ENCODE results near the gene ZNF792. TPM values are rescaled to one million over a fixed set of nuclear protein-coding genes. Genes with fewer than 3 reads are reported as not detected.

The ZNF792 gene
- total and polyA plus RNA-seq, 2 of the 8 experiments (the other 6 are each of a cell fraction or from before 2014, with no cell fraction given): 2.5 to 7.2 TPM

DNA sequence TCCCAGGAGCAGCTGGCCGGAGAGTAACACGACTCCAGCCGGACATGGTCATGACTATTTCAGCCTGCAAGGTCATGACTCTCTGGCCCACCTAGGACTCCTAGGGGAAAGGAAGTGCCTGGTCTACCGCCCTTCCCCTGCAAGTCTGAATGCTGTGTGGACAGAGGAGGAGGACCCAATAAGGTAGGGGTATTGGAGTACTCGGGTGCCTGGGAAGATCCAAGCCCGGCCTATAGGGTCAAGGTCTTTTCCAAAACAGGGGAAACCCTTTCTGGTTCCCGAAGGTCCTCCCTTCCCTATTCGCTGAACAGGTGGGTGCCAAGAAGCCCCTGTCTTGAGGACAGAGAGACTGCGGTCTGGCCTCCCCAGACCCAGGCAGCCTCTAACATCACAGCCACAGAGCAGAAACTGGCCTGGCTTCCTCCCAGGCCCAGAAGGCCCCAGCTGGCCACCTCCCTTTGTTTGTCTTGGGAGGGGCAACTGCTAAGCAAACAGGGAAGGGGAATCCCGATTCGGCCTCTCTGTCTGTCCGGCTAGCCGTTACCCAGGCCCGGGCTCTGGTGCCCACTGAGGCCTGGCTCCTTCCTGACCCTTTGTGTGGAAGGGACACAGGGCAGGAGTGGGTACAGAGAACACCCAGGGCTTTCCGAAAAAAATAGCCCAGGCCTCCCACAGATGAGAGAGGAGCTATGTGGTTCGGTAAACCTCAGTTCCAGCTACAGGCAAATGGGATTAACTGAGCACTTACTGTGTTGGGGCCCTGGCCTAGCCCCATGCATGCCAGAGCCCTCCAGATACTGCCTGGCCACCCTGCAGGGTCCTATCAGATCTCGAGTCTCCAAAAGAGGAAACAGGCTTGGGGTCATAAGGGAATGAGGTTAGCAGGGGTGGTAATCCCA lies 30.9 kb upstream of the ZNF792 start:
- Histone ChIP-seq H3K4me1 (replicated peaks in 1 of 4; ENCODE audit: control insufficient read depth in 3 of 4, insufficient read depth in 4 of 4, low read length in 3 of 4) (peaks cover 0 to 10% (median 8%) of the 10 kb centered on the region in 4 experiments; a peak in 6 of 7 replicates), H3K56ac (replicated peaks; ENCODE audit: insufficient read length, low read depth, low read length) (no peak overlapping the region), H3K4me2 (ENCODE audit: insufficient read depth in 1 of 2, low read depth in 2 of 2, low read length in 2 of 2) (no peak overlapping the region), H2BK20ac (ENCODE audit: low read length) (no peak overlapping the region), H4K8ac (ENCODE audit: extremely low read depth, insufficient read depth, low read length) (no peak overlapping the region), H3K14ac (ENCODE audit: insufficient read length) (no peak overlapping the region), H3K23me2 (ENCODE audit: low read depth, low read length) (peaks cover 10% of the 10 kb centered on the region; the same call in 1 of the 2 replicates), H3K4ac (replicated peaks; ENCODE audit: insufficient read length, low read depth, low read length) (no peak overlapping the region), H3K18ac (ENCODE audit: extremely low read depth, low read length) (no peak overlapping the region; the same call in 1 of the 2 replicates), H3K9ac (replicated peaks in 1 of 4; ENCODE audit: extremely low read depth in 1 of 4, low read depth in 3 of 4, low read length in 3 of 4) (no peak overlapping the region), H3K27me3 (replicated peaks in 1 of 4; ENCODE audit: control insufficient read depth in 3 of 4, extremely low read depth in 1 of 4, insufficient read depth in 3 of 4, low read length in 3 of 4) (no peaks in the 10 kb centered on the region), H2BK5ac (ENCODE audit: low read depth, low read length) (no peak overlapping the region; the same call in 1 of the 2 replicates), H4K91ac (replicated peaks; ENCODE audit: insufficient read length, low read length) (no peak overlapping the region), H3K9me3 (ENCODE audit: insufficient read depth in 2 of 2, low read depth in 1 of 2, low read length in 1 of 2) (no peaks in the 10 kb centered on the region), H2BK12ac (ENCODE audit: low read depth, low read length) (peak overlapping the region; percentile 63; the same call in 1 of the 2 replicates), H2BK120ac (replicated peaks; ENCODE audit: low read depth, low read length) (no peak overlapping the region), H3K79me2 (ENCODE audit: control insufficient read depth in 1 of 2, insufficient read depth in 2 of 2, low read length in 2 of 2) (no peaks in the 10 kb centered on the region), H2AK5ac (ENCODE audit: low read depth, low read length) (no peak overlapping the region), H2AFZ (ENCODE audit: low read length) (no peak overlapping the region), H3K23ac (ENCODE audit: insufficient read length) (no peak overlapping the region), H3K36me3 (ENCODE audit: control insufficient read depth in 2 of 4, insufficient read depth in 4 of 4, low read length in 3 of 4) (no peaks in the 10 kb centered on the region), H4K20me1 (replicated peaks in 1 of 2; ENCODE audit: control insufficient read depth in 1 of 2, insufficient read depth in 2 of 2, low read length in 2 of 2) (no peaks in the 10 kb centered on the region), H3K4me3 (ENCODE audit: extremely low read depth in 1 of 4, insufficient read depth in 2 of 4, low read depth in 3 of 4, low read length in 4 of 4) (no peak overlapping the region), H4K5ac (ENCODE audit: insufficient read length, low read depth, low read length) (no peak overlapping the region), H3K27ac (ENCODE audit: low read depth, low read length) (no peak overlapping the region), H2BK15ac (ENCODE audit: low read length) (peak overlapping the region; percentile 88; the same call in 1 of the 2 replicates), H3K79me1 (ENCODE audit: low read depth, low read length) (no peaks in the 10 kb centered on the region)
- WGBS, 2 experiments (ENCODE audit: extremely low coverage in 1 of 2, insufficient coverage in 1 of 2, insufficient read length in 1 of 2, insufficient replicate concordance in 2 of 2, low coverage in 1 of 2, low lambda C conversion rate in 2 of 2, missing lambda C conversion rate in 1 of 2): 85% methylated on average over 17 of the region's 17 CpGs; no CpG with 5 or more reads in 1 of the 2 experiments
- FAIRE-seq (no peak), DNase-seq (ENCODE audit: low read depth in 1 of 2, low spot score in 2 of 2) (no peak)
- TF ChIP-seq RBBP5 (IDR thresholded peaks at IDR 0.05; ENCODE audit: borderline replicate concordance, low read depth, low read length) (no peak), SP2 (IDR thresholded peaks at IDR 0.05; ENCODE audit: low read length) (no peak), SIRT6 (IDR thresholded peaks at IDR 0.05; ENCODE audit: low read length) (no peak), TEAD4 (IDR thresholded peaks at IDR 0.05; ENCODE audit: low read depth, low read length) (no peak), NANOG (IDR thresholded peaks at IDR 0.05; ENCODE audit: insufficient read depth, low read depth, low read length, poor library complexity, severe bottlenecking) (no peak), HDAC6 (IDR thresholded peaks at IDR 0.05; ENCODE audit: low read depth, low read length) (no peak), KDM1A (IDR thresholded peaks at IDR 0.05; ENCODE audit: borderline replicate concordance, low read length) (no peak), CBX8 (IDR thresholded peaks at IDR 0.05; ENCODE audit: borderline replicate concordance, low read depth, low read length) (no peak)
- TF ChIP-seq, protein P1, sequence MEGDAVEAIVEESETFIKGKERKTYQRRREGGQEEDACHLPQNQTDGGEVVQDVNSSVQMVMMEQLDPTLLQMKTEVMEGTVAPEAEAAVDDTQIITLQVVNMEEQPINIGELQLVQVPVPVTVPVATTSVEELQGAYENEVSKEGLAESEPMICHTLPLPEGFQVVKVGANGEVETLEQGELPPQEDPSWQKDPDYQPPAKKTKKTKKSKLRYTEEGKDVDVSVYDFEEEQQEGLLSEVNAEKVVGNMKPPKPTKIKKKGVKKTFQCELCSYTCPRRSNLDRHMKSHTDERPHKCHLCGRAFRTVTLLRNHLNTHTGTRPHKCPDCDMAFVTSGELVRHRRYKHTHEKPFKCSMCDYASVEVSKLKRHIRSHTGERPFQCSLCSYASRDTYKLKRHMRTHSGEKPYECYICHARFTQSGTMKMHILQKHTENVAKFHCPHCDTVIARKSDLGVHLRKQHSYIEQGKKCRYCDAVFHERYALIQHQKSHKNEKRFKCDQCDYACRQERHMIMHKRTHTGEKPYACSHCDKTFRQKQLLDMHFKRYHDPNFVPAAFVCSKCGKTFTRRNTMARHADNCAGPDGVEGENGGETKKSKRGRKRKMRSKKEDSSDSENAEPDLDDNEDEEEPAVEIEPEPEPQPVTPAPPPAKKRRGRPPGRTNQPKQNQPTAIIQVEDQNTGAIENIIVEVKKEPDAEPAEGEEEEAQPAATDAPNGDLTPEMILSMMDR (IDR thresholded peaks at IDR 0.05; ENCODE audit: control extremely low read depth in 1 of 3, insufficient read depth in 1 of 3, low read depth in 1 of 3, low read length in 3 of 3): no peak
- ChIA-PET POLR2A (ENCODE audit: partially characterized antibody) (interaction anchor here (0.8 to 22.5 kb wide), 4 partner anchors 10 to 45 kb away, joined by 3 to 366 read pairs (median 4); partner anchors contain the start of gene SCN1B), CTCF (ENCODE audit: partially characterized antibody) (interaction anchor here (0.6 to 1.9 kb wide), 7 partner anchors 13 to 572 kb away, joined by 3 to 5 read pairs (median 3); no protein-coding TSS in a partner anchor)

Measured in H1 (cell line).